Measurements from ENCODE around the gene EVI2A.
"Not testable (repeated sequence)": the region's sequence is repeated elsewhere in the genome, so short reads cannot be mapped to it uniquely, and the experiment has no call there.

EVI2A gene

GRCh38 chr17:31313982-31314781 lies 7.2 kb downstream of the EVI2A start, which contains the start of gene EVI2B:
Gene EVI2B (minus strand): TSS chr17:31314054. CDS start chr17:31305609, 8,445 bp downstream.
- DNase-seq (ENCODE audit: insufficient read length, low spot score): no peak
- no peak for FAIRE-seq

- FAIRE-seq; DNase-seq (ENCODE audit: insufficient read length, low spot score): not testable (repeated sequence)
Measured at GRCh38 chr17:31312223-31312622, 9.2 kb downstream of the EVI2A start.

GRCh38 chr17:31311526-31311925 lies 9.9 kb downstream of the EVI2A start:
- FAIRE-seq (no peak), DNase-seq (ENCODE audit: insufficient read length, low spot score) (no peak)

DNA sequence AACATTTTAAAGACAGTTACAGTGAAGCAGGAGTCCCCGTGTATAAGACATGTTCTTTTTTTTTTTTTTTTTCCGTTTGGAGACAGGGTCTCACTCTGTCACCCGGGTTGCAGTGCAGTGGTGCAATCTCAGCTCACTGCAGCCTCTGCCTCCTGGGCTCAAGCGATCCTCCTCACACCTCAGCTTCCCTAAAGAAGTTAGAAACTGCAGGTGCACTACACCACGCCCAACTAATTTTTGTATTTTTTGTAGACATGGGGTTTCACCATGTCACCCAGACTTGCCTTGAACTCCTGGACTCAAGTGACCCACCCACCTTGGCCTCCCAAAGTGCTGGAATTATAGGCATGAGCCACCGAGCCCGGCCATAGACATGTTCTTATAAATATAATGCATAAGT lies 10.5 kb downstream of the EVI2A start:
- DNase-seq (ENCODE audit: insufficient read length, low spot score): no peak
- FAIRE-seq: no peak

DNA sequence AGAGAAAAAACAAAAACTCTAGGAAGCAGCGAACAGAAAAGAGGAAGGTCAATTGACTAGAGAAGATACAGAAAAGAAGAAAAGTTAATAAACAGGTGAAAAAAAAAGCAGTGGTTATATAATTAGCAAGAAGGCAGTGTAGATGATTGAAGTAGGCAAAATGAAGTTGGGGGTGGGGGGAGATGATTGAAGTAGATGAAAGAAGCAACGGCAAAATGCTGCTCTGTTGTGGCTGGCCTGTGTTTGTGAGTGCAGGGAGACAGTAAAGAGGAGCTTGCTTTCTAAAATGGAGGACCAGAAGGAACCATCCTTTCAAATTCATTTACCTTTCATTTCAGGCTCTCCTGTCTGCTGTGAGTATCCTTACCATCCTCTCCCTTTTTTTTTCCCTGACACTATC lies 11.2 kb downstream of the EVI2A start:
- DNase-seq (ENCODE audit: insufficient read length, low spot score) (no peak), FAIRE-seq (no peak)

GRCh38 chr17:31309556-31309955 lies 11.9 kb downstream of the EVI2A start:
- DNase-seq (ENCODE audit: insufficient read length, low spot score): no peak
- FAIRE-seq: no peak

DNA sequence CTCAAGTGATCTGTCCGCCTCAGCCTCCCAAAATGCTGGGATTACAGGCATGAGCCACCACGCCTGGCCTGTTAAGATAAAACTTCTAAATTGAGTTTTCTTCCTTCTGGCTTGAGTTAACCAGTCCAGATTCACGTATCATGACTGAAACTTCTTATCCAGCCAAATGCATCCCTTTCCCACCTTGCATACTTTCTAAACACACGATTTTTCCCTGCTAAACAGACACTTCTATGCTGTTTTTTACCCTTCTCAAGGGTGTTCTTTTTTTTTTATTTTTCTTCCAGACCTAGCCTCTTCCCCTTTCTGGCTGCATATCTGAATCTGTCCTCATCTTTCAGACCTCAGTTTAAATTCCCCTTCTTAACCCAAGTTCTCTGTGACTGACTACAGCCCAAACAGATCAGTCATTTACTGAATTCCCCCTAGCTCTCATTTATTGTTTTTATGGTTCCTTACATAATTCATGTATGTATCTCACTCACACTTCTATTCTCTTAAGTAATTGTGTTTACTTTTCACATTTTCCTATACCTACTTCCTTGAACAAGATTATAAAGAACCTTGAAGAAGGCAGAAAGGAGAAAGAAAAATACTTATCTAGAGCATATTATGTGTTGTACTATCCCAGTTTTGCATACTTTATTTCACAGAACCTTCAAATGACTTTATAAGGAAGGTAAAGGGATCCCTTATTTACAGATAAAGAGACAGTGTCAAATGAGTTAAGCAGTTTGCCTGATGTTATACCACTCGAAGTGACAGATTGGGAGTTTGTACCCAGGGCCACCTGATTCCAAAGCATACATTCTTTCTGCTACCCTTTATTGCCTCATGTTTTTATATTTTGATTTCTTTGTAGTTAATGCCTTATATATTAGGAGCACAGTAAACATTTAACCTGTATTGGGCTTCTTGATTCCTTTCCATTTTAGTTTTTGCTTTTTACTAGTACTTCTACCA lies 12.8 kb downstream of the EVI2A start:
- FAIRE-seq (no peak), DNase-seq (ENCODE audit: insufficient read length, low spot score) (no peak)

- DNase-seq (ENCODE audit: insufficient read length, low spot score): no peak
- FAIRE-seq: no peak
Measured at GRCh38 chr17:31307640-31308039, 13.8 kb downstream of the EVI2A start.

- DNase-seq (ENCODE audit: insufficient read length, low spot score): no peak
- no peak for FAIRE-seq
Measured at GRCh38 chr17:31299624-31300023, 21.8 kb downstream of the EVI2A start.

DNA sequence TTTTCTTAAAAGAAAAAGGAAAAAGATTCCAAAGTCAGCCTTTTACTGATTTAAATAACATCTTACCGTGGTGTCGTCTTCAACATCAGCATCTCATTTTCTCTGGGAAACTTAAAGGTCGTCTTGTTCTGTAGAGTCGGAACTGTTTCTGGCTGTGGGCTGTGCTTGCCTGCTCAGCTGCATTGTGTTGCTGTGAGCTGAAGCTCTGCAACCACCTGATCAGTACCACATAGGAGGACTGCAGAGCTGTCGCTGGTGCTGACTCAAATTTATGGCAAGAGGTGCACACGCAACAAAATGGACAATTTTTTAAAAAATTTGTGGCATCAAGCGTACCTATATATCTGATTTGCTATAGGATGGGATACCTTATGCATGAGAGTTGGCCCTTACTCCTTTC lies 24.3 kb downstream of the EVI2A start, which contains the start of gene OMG:
Gene OMG, minus strand, starts transcription at position 150 of the 400 bp plus-strand sequence. CDS start 908 bp downstream, outside the sequence.
- DNase-seq (ENCODE audit: insufficient read length, low spot score) (no peak), FAIRE-seq (no peak)

- DNase-seq (ENCODE audit: insufficient read length, low spot score) (no peak), FAIRE-seq (peak; percentile 31)
Measured at GRCh38 chr17:31296142-31296541, 25.3 kb downstream of the EVI2A start.

DNA sequence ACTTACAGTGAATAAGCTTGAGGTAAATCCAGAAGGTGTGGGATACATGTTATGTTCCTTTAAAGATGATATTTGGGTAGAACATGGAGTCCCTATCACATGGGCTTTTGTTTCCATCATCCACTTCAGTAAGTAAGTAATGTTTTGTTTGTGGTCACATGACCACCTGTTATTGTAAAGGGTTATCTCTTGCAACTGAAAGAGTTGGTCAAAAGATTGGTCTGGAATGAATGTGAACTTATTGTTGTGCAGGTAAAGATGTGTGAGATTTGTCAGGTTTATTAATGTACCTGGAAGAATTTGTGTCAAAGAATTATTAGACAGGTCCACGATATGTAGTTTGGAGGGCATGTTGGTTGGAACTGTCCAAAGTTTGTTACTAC lies 25.9 kb downstream of the EVI2A start:
- peak; percentile 26 for FAIRE-seq
- DNase-seq (ENCODE audit: insufficient read length, low spot score): no peak

GRCh38 chr17:31294820-31295488 lies 26.5 kb downstream of the EVI2A start:
- no peak for FAIRE-seq
- DNase-seq (ENCODE audit: insufficient read length, low spot score): no peak

GRCh38 chr17:31294231-31294630 lies 27.2 kb downstream of the EVI2A start:
- DNase-seq (ENCODE audit: insufficient read length, low spot score) (no peak), FAIRE-seq (no peak)

DNA sequence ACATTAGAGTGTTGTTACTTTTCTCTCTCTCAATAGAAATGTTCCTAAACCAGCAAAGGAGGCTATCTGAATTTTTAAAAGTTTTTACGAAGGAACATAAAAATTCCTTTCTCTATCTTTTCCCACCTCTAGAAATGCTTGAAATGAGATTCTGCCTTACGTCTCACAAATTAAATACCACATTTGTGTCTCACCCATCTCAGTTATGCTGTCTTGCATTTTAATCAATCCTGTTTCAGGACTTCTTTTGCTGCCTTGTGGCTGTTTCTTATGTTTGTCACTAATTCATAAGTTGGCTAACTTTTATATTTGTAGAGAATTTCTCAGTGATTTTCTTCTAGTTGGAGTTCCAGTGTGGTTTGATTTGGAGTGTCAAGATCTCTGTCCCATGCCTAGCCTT lies 27.8 kb downstream of the EVI2A start:
- DNase-seq (ENCODE audit: insufficient read length, low spot score) (no peak), FAIRE-seq (no peak)

GRCh38 chr17:31291820-31292219 lies 29.6 kb downstream of the EVI2A start:
- FAIRE-seq (peak; percentile 83), DNase-seq (ENCODE audit: insufficient read length, low spot score) (no peak)

DNA sequence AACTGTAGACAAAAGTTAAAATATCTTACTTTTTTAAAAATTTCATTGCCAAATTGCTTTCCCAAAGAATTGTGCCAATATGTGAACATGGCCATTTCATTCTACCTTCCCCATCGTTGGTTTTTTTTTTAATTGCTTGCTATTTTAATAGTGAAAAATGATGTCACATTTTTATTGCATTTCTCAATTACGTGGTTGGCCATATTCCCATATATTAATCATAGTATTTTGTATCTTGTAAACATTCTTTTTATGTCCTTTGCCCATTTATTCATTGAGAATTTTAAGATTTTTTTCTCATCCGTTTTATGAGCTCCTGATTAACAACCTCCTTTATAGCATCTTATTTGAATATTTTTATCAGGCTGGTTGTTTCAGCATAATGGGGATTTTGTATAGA lies 31.6 kb downstream of the EVI2A start:
- no peak for DNase-seq (ENCODE audit: insufficient read length, low spot score)
- FAIRE-seq: no peak

- not testable (repeated sequence) for DNase-seq (ENCODE audit: insufficient read length, low spot score); FAIRE-seq
Measured at GRCh38 chr17:31287932-31288331, 33.5 kb downstream of the EVI2A start.

- DNase-seq (ENCODE audit: insufficient read length, low spot score) (no peak), FAIRE-seq (no peak)
Measured at GRCh38 chr17:31286587-31286986, 34.8 kb downstream of the EVI2A start.

DNA sequence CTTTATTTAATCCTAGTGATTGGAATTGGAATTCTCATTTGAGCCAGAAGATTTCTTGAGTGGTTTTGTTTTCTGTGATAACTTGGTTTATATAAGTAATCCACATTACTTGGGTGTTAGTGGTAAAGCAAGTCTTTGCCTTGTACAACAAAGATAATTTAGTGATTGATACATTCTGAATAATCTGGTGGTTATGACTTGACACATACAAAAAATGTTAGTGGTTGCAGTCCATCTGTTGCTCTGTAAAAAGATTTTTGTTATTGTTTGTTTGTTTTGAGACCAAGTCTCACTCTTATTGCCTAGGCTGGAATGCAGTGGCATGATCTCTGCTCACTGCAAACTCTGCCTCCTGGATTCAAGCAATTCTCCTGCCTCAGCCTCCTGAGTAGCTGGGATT lies 37.6 kb downstream of the EVI2A start:
- FAIRE-seq (no peak), DNase-seq (ENCODE audit: insufficient read length, low spot score) (no peak)

DNA sequence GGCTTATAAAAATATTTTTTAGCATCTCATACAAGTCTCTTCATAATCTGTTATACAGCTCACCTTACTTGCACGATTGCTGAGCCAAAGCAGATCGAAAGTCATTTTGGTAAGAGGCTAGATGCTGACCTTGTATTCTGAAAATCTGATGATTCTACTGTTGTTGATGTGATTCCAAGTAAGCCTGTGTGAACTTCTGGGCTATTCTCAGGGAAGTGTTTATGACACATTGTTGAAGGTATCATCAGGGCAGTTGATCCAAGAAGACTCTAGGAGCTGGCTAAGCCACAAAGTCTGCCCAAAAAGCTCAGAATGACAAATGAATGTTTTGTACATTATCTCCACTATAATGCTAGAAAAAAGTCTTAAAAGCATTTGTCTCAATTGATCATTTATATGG lies 40.4 kb downstream of the EVI2A start:
- no peak for DNase-seq (ENCODE audit: insufficient read length, low spot score)

More for the DNA sequence above, 40.4 kb downstream of the EVI2A start:
- no peak for FAIRE-seq

All from HTR-8/SVneo (cell line).